ENCODE data around the gene MYO7A. TPM values are rescaled to one million over a fixed set of nuclear protein-coding genes. Genes with fewer than 3 reads are reported as not detected.

Gene MYO7A
- total RNA-seq, 2 experiments from 2014 or later: 0.09 to 0.14 TPM

DNA sequence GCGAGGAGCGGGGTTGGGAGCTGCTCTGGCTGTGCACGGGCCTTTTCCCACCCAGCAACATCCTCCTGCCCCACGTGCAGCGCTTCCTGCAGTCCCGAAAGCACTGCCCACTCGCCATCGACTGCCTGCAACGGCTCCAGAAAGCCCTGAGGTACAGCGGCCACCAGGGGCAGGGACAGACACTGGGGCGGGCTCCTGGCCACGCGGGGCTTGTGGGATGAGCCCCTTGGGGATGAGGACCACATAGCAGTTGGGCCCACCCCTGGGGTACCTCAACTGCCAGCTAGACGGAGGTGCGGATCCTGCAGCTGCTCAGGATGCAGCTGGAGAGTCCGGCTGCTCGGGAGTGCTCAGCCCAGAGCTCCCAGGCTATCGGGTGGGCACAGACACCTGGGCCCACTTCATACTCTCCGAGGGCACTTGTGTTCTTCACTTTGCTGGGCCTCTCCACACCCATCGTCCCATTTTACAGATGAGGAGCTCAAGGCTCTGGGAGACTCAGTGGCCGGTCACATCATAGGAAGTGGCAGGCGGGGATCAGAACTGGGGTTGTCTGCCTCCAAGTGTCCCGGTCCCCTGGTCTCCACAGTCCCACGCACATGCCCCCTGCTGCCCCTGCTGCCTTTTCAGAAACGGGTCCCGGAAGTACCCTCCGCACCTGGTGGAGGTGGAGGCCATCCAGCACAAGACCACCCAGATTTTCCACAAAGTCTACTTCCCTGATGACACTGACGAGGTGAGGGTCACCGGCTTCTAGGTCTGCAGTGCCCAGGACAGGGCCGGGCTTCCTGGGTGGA lies 77.6 kb downstream of the MYO7A start:
- POLR2A ChIA-PET: interaction anchor here (1.1 kb wide), 1 partner anchor 19 kb away, joined by 3 read pairs; no protein-coding TSS in a partner anchor
- DNase-seq (no peak), ATAC-seq (no peak)

DNA sequence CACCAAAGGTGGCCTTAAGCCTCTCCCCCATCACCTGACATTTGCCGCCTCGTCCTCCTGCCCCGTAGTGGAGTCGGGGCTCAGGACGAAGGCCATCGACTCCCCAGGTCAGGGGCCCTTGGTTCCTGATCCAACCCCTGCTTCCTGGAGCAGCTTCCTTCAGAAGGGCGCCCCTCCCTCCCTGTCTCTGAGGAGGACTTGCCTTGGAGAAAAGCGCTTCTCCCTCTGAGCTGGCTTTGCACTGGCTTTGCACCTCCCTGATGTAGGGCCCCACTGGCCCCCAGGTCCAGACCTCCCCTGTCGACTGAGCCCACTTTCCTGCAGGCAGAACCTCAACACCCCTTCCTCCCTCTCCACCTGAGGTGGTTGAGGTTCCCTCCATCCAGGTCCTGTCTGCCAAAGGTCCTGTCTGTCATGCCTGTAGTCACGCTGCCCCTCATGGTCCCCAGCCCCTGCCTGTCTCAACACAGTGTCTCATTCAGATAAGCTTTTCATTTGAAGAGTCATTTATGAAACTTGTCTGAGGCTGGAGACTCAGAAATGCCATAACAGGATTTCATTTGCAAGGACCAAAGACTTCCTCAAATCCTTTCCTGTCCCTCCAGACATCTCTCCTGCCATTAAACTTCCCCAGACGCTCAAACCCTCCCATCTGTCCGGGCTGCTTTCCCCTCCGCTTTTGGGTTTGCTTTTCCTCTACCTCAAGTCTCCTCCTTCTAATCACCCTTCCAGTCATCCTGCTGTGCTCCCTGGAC lies 78.4 kb downstream of the MYO7A start:
- Mint-ChIP-seq H3K36me3 (ENCODE audit: low read depth) (no peaks in the 10 kb centered on the region), H3K27me3 (no peaks in the 10 kb centered on the region), H3K27ac (no peak overlapping the region), H3K4me1 (ENCODE audit: low read depth) (no peaks in the 10 kb centered on the region), H3K9me3 (no peaks in the 10 kb centered on the region), H3K4me3 (no peak overlapping the region)
- ChIA-PET POLR2A (interaction anchor here (1.1 kb wide), 1 partner anchor 20 kb away, joined by 3 read pairs; no protein-coding TSS in a partner anchor), CTCF (interaction anchor here (1.2 kb wide), 1 partner anchor 14 kb away, joined by 5 read pairs; no protein-coding TSS in a partner anchor)
- no peak for ATAC-seq
- intact Hi-C loops (cut with micrococcal nuclease): no loop called here
- TF ChIP-seq, protein P1, sequence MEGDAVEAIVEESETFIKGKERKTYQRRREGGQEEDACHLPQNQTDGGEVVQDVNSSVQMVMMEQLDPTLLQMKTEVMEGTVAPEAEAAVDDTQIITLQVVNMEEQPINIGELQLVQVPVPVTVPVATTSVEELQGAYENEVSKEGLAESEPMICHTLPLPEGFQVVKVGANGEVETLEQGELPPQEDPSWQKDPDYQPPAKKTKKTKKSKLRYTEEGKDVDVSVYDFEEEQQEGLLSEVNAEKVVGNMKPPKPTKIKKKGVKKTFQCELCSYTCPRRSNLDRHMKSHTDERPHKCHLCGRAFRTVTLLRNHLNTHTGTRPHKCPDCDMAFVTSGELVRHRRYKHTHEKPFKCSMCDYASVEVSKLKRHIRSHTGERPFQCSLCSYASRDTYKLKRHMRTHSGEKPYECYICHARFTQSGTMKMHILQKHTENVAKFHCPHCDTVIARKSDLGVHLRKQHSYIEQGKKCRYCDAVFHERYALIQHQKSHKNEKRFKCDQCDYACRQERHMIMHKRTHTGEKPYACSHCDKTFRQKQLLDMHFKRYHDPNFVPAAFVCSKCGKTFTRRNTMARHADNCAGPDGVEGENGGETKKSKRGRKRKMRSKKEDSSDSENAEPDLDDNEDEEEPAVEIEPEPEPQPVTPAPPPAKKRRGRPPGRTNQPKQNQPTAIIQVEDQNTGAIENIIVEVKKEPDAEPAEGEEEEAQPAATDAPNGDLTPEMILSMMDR (IDR thresholded peaks at IDR 0.05): no peak
- no peak for DNase-seq

More for the DNA sequence above, 77.6 kb downstream of the MYO7A start:
- CTCF ChIA-PET: interaction anchor here (1.2 kb wide), 1 partner anchor 13 kb away, joined by 5 read pairs; no protein-coding TSS in a partner anchor
- no peaks in the 10 kb centered on the region for H3K9me3 Mint-ChIP-seq
- H3K27ac Mint-ChIP-seq: no peak overlapping the region
- no peaks in the 10 kb centered on the region for H3K27me3 Mint-ChIP-seq
- TF ChIP-seq, protein P1 (IDR thresholded peaks at IDR 0.05): no peak
- H3K4me1 Mint-ChIP-seq (ENCODE audit: low read depth): no peaks in the 10 kb centered on the region
- no peak overlapping the region for H3K4me3 Mint-ChIP-seq
- no peaks in the 10 kb centered on the region for H3K36me3 Mint-ChIP-seq (ENCODE audit: low read depth)
- intact Hi-C loops (cut with micrococcal nuclease): no loop called here

DNA sequence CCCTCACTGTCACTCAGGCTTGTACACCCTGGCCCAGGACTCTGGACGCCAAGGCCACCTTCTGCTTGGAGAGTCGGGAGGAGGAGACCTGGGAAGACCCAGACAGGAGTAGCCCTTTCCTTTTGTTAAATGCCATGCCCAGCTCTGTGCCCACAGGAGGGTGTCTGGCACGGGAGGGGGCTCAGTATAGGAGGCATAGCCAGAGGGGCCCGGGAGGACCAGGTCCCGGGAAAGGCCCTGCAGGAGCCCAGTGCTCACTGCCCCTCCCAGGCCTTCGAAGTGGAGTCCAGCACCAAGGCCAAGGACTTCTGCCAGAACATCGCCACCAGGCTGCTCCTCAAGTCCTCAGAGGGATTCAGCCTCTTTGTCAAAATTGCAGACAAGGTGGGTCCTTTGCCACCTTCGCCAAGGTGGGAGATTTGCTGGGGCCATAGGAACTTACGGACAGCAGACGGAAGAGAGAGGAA lies 79.0 kb downstream of the MYO7A start:
- no peak overlapping the region for H3K27ac Mint-ChIP-seq
- CTCF ChIA-PET: no interaction called here
- no peak for ATAC-seq
- intact Hi-C loops (cut with micrococcal nuclease): no loop called here
- H3K27me3 Mint-ChIP-seq: no peaks in the 10 kb centered on the region
- no peaks in the 10 kb centered on the region for H3K36me3 Mint-ChIP-seq (ENCODE audit: low read depth)
- H3K4me1 Mint-ChIP-seq (ENCODE audit: low read depth): no peaks in the 10 kb centered on the region
- TF ChIP-seq, protein P1 (IDR thresholded peaks at IDR 0.05): no peak
- POLR2A ChIA-PET: no interaction called here
- no peak overlapping the region for H3K4me3 Mint-ChIP-seq
- no peaks in the 10 kb centered on the region for H3K9me3 Mint-ChIP-seq
- no peak for DNase-seq

DNA sequence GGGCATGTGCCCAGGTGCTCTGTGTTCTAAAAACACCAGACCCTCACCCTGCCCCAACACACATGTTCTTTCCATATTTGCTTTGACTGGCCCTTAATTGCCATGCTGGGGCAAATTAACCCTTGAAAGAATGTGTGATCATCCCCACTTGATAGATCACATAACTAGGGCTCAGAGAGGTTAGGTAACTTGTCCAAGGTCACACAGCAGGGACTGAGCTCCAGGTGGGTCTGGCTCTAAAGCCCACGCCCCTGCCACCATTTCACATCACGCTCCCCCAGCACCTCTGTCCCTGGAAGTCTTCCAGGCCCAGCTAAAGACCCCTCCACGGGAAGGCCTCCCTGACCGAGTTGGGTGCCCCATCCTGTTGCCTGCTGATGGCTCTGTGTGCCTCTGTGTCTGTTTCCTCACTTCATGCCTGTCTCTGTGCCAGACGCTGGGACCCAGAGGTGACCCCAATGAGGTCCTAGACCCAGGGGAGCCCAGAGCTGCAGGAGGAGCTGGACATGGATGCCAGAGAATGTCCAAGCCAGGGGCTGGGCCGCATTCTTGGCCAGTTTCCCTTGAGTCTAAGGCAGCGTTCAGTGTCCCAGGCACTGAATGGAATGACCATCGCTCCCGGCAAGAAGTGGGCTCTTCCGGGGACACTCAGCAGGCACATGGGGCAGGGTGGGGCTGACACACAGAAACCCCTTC lies 79.7 kb downstream of the MYO7A start:
- intact Hi-C loops (cut with micrococcal nuclease): no loop called here
- H3K9me3 Mint-ChIP-seq: no peaks in the 10 kb centered on the region
- TF ChIP-seq, protein P1 (IDR thresholded peaks at IDR 0.05): no peak
- no peaks in the 10 kb centered on the region for H3K27me3 Mint-ChIP-seq
- H3K4me3 Mint-ChIP-seq: no peak overlapping the region
- no peak for DNase-seq
- no peak overlapping the region for H3K27ac Mint-ChIP-seq
- no peaks in the 10 kb centered on the region for H3K36me3 Mint-ChIP-seq (ENCODE audit: low read depth)
- no peak for ATAC-seq
- ChIA-PET POLR2A (no interaction called here), CTCF (no interaction called here)
- no peaks in the 10 kb centered on the region for H3K4me1 Mint-ChIP-seq (ENCODE audit: low read depth)

Measured in activated CD8-positive, alpha-beta T cell treated with anti-CD3 and anti-CD28 coated beads for 36 hours (primary cell).